ENCODE results near the gene GREB1. TPM values are rescaled to one million over a fixed set of nuclear protein-coding genes. Genes with fewer than 3 reads are reported as not detected.

Gene GREB1
- total RNA-seq, 1 experiment from 2014 or later, result 16.5 TPM

DNA sequence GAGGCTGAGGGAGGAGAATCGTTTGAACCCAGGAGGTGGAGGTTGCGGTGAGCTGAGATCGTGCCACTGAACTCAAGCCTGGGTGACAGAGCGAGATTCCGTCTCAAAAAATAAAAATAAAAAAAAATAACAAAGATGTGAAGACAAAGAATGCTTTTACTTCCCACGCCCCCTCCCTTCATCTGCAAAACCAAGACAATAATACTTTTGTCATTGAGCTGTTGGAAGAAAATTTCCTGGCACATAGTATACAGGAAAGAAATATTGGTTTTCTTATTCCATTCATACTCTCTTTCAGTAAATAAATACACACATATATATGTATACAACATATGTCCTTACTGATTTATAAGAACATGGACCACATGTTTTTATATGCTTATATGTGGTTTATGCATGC is 12.2 kb downstream of the GREB1 start:
- Mint-ChIP-seq H3K4me3 (no peak overlapping the region), H3K27me3 (ENCODE audit: low read depth) (peaks cover 3% of the 10 kb centered on the region; the same call in 1 of the 2 replicates), H3K9me3 (peaks cover 0 to 4% of the 10 kb centered on the region in 2 experiments; a peak in 1 of 5 replicates), H3K36me3 (ENCODE audit: insufficient read depth in 1 of 3, low read depth in 3 of 3) (peaks cover 0 to 4% (median 0%) of the 10 kb centered on the region in 3 experiments; a peak in 3 of 7 replicates), H3K4me1 (peaks cover 37 to 44% of the 10 kb centered on the region in 2 experiments), H3K27ac (no peak overlapping the region; a peak in 1 of 7 replicates)
- Histone ChIP-seq H2BK20ac (ENCODE audit: low read depth, low read length, poor library complexity, severe bottlenecking) (no peak overlapping the region), H2AK5ac (ENCODE audit: insufficient read length, low read length) (no peak overlapping the region), H3K14ac (ENCODE audit: insufficient read depth, low read length) (no peak overlapping the region), H3K9ac (ENCODE audit: extremely low read depth, insufficient read length, low read length) (no peak overlapping the region), H3K23me2 (ENCODE audit: insufficient read length, low read depth, low read length, poor library complexity, severe bottlenecking) (no peaks in the 10 kb centered on the region), H3T11ph (ENCODE audit: low read length) (no peak overlapping the region), H3K18ac (ENCODE audit: insufficient read length, low read depth, low read length) (no peak overlapping the region), H2BK5ac (ENCODE audit: insufficient read length, low read length) (no peak overlapping the region), H3K23ac (ENCODE audit: insufficient read length, low read depth, low read length) (no peak overlapping the region), H2BK15ac (ENCODE audit: low read depth, low read length) (no peak overlapping the region), H3K9me3 (ENCODE audit: control insufficient read depth, low read depth, low read length) (no peaks in the 10 kb centered on the region), H3K27ac (ENCODE audit: insufficient read length, low read depth, low read length) (no peak overlapping the region), H3K79me1 (ENCODE audit: insufficient read depth, low read depth, low read length, poor library complexity, severe bottlenecking) (no peaks in the 10 kb centered on the region), H3K27me3 (ENCODE audit: insufficient read depth, low read length) (no peaks in the 10 kb centered on the region), H4K20me1 (ENCODE audit: control insufficient read depth, insufficient read depth, insufficient read length) (no peaks in the 10 kb centered on the region), H2AFZ (ENCODE audit: low read length) (no peak overlapping the region), H3K4me1 (ENCODE audit: insufficient read depth, low read length) (peaks cover 22% of the 10 kb centered on the region), H3K56ac (ENCODE audit: insufficient read length, low read depth, low read length) (no peak overlapping the region), H3K79me2 (ENCODE audit: insufficient read depth, low read length) (no peaks in the 10 kb centered on the region), H4K91ac (ENCODE audit: insufficient read length, low read depth, low read length) (no peak overlapping the region), H3K4ac (ENCODE audit: low read depth, low read length) (no peak overlapping the region), H4K8ac (replicated peaks; ENCODE audit: insufficient read length, low read depth, low read length) (no peak overlapping the region), H4K5ac (ENCODE audit: insufficient read length, low read depth, low read length) (no peak overlapping the region), H2BK12ac (ENCODE audit: insufficient read length, low read depth, low read length) (no peak overlapping the region), H3K4me2 (ENCODE audit: insufficient read depth, insufficient read length, low read length) (no peak overlapping the region), H2BK120ac (ENCODE audit: low read depth, low read length, poor library complexity, severe bottlenecking) (no peak overlapping the region)
- DNase-seq, result no peak
- TF ChIP-seq, protein P1, sequence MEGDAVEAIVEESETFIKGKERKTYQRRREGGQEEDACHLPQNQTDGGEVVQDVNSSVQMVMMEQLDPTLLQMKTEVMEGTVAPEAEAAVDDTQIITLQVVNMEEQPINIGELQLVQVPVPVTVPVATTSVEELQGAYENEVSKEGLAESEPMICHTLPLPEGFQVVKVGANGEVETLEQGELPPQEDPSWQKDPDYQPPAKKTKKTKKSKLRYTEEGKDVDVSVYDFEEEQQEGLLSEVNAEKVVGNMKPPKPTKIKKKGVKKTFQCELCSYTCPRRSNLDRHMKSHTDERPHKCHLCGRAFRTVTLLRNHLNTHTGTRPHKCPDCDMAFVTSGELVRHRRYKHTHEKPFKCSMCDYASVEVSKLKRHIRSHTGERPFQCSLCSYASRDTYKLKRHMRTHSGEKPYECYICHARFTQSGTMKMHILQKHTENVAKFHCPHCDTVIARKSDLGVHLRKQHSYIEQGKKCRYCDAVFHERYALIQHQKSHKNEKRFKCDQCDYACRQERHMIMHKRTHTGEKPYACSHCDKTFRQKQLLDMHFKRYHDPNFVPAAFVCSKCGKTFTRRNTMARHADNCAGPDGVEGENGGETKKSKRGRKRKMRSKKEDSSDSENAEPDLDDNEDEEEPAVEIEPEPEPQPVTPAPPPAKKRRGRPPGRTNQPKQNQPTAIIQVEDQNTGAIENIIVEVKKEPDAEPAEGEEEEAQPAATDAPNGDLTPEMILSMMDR (conservative IDR thresholded peaks at IDR 0.05), result no peak
- WGBS (ENCODE audit: extremely low coverage, insufficient read length, low lambda C conversion rate), result no CpG with 5 or more reads among the region's 6 CpGs
